COR-L47 (cell line): Measurements from ENCODE around the gene MRPL54.

Experiments used
- DNase-seq: peaks from one replicate; lab custom pipeline; 2025; lab: John Stamatoyannopoulos, UW

The MRPL54 gene

DNA sequence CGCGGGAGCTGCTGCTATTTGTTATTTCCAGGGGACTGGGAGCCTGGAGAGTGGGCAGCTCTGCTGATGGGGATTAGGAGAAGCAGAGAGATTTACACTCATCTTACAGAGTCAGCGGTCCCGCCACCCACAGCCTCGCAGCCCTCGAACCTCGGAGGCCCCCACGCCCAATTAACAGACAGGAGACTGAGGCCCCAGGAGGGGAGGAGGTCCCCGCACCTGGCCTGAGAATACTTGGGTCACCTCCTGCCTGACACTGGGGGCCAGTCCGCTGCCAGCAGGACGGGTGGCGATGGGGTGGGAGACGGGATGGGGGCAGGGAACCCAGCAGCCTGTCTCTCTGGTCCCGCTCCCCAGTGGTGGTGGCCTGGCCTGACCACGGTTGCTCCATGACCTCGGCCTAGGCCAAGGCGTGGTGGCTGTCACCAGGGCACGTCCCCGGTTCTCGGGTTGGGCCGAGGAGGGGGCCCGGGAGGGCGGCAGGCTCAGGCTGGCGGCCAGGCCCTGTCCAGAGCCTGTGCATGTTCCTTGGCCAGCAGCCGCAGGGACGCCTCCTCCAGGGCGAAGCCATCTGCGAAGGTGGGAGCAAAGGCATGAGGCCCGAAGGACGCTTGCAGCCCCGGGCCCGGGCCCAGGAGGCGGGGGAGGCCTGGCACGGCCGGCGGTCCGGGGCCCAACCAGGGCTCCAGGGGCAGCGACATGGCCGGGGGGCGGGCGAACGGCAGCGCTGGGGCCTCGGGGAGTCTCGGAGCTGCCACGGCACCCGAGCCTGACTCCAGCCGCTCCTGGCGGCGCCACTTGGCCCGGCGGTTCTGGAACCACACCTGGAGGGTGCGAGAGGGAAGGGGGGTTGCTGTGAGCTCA is 7.9 kb downstream of the MRPL54 start:
- DNase-seq: no peak

DNA sequence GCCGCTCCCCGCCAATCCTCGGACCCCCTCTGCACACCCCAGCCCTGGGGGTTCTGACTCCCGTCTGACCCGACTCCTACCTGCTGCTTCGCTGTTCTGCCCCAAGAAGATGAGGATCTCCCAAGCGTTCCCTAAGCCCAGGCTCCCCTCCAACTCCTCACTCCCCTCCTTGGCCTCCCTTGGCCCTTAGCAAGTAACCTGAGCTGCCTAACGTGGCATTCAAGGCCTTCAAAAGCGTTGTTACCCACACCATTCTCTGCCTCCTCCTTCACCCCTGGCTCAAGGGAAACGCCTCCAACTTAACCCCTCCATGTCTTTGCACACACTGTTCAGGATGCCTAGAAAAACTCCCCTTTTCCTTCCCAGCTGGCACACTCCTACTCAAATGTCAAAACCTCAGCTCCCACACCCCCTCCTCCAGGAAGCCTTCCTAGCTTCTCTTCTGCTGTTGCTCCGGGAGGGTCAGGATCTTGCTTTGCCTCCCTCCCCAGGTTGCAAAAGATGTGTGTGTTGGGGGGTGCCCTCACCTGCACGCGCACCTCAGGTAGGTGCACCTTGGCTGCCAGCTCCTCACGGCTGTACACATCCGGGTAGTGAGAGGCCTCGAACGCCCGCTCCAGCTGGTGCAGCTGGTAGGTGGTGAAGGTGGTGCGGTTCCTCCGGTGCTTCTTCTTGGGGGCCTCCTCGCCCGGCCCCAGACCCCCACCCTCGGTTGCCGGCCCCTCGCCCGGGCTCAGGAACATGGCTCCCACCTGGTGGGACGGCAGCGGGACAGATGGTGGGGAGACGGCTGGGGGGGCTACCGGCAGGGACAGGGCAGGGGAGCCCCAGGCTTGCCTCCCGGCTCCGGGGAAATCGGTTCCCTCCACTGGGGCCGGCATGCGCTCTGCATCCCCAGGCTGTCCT is 8.8 kb downstream of the MRPL54 start:
- DNase-seq: no peak

DNA sequence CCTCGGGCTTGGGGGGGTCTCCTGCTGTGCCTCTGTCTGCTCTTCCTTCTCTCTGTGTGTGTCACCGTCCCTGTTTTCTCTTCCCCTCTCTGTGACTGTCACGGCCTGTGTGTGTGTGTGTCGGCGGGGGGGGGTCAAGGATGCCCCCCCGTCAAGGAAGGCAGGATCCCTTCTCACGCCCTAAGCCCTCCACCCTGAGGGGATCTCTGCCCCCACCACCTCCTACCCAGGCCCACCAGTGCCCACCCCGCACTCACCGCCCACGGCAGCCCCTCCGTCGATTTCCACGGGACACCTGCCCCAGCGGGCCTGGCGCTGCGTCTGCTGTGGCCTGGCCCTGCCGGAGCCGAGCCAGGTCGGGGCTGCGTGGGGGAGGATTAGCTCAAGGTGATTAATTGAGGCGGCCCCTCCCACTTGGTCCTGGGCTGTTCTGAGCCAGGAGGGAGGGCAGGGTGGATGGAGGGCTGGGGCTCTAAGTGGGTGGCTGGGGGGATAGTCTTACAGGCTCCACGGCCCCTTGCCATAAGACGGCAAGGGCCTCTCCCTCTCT is 9.5 kb downstream of the MRPL54 start, which contains the start of gene RAX2:
Gene RAX2 (minus strand): TSS at position 323 of the 550 bp plus-strand sequence. CDS start 486 bp downstream, outside the sequence.
- no peak for DNase-seq

DNA sequence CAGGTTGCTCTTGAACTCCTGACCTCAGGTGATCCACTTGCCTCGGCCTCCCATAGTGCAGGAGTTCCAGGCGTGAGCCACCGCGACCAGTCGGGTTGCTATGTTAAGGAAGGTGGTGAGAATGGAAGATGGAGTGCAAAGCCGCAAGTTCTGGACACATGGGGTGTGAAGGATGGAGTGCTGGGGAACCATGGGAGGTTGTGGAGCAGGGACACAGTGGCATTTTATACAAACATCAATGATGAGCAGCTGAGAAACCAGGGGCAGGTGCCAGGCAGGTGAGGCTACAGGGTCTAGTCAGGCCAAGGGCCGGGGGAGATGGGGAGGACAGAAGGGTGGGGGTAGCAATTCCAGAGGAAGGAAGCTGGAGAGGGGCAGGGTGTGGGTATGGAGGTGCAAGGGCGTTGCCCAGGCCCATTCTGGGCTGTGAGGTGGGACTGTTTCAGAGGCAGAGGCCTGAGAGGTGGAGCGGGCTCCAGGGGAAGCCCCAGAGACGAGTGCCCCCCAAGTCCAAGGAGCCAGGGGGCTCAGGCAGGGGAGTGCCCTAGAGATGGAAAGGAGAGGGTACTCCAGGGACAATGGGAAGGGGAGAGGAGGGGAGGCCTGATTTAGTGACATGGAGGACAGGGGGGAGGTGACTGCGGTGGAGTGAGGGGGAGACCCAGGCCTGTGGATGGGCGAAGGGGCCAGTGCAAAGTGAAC is 11.5 kb downstream of the MRPL54 start:
- DNase-seq: no peak

DNA sequence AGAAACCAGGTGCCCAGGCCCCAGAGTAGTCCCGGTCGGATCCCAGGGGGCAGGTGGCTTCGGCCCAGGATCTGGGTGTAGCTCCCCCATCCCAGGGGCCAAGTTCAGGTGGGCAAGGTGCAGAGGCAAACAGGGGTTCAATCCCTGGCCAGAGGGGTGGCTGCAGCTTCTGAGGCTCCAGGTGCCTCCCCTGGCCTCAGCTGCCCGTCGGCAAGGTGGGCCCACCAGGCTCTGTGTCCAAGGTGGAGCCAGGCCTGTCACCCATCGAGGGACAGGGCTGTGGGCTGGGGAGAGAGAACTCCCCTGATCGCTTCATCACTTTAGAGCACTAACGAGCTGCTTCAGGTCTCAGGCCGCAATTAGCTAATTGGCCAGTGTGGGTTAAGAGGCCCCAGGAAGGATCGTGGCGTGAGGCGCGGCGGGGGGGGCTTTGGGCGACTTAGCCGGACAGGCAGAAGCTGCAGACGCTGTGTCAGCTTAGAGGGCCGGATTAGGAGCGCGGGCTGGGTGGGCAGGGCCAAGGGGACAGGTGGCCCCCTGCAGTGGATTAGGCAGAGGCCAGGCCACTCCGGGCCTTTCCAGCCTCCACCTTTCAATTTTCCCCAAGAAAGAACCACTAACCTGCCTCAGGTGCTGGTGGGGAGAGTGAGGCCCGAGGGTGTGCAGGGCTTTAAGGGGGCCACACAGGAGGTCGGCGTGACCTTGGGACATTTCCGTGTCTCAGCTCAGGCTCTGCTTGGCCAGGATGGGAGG is 12.3 kb downstream of the MRPL54 start:
- no peak for DNase-seq

DNA sequence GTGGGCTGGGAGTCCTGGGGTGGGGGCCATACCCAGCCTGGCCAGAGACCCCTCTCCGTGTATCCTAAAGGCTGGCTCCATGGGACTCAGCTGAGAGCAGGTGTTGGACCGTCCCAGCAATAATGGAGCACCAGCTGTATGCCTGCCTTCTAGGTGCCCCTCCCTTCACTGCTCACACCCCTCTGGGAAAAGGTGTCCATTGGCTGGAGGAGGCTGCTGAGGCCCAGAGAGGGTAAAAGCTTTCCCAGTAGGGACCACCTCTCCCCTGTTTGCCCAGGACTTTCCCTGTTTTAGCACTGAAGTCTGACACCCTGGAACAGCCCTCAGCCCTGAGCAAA is 12.9 kb downstream of the MRPL54 start:
- DNase-seq: no peak

DNA sequence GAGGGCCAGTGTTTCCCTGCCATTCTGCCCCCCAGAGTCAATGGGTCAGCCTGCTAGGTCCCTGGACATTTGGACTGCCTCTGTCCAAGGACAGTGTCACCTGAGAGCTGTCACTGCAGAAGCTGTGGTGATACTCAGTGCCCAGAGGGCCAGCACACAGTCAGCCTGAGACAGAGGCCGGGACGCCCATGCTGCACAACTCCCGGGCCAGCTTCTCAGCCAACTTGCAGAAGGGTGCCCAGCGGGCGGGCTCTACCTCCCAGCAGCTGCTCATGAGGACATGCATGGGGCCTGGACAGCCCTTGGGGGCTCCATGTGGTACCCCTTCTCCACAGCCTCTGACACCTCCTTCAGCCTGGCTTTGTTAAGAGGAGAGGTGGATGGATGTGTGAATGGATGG is 13.3 kb downstream of the MRPL54 start:
- DNase-seq: no peak

DNA sequence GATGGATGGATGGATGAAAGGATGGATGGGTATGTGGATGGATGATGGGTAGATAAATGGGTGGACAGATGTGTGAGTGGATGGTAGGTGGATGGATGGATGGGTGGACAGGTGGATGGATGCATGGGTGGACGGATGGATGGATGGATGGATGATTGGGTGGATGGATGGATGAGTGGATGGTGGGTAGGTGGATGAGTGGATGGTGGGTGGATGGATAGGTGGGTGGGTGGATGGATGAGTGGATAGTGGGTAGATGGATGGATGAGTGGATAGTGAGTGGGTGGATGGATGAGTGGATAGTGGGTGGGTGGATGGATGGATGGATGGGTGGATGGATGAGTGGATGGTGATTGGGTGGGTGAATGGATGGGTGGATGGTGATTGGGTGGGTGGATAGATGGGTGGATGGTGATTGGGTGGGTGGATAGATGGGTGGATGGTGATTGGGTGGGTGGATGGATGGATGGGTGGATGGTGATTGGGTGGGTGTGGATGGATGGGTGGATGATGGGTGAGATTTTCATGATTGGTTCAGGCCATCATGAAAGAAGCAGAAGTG is 14.1 kb downstream of the MRPL54 start:
- DNase-seq: no peak

DNA sequence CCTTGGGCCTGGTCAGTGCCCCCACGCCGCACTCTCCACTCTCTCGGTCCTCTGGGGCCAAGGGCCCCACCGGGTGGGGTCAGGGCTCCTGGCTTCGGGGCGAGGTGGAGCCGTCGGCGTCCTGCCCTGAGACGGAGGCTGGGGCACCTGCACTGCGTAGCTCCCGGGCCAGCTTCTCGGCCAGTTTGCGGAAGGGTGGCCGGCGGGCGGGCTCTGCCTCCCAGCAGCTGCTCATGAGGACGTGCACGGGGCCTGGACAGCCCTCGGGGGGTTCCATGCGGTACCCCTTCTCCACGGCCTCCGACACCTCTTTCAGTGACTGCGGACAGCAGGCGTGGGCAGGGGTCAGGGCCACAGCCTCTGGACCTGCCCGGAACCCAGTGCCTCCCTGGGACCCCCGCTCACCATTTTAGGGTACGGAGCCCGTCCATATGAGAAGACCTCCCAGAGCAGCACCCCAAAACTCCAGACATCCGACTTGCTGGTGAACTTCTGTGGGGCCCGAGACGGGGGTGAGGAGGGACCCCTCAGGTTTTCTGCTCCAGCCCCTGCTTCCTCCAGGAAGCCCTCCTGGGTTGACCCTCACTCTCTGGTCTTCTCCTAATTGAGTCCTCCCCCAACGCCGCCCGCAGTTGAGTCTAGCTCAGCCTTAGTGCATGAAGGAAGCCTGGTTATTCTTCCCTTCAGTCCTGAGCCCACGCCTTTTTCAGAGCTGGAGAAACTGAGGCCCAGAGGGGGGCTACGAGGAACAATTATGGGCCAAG is 15.8 kb downstream of the MRPL54 start:
- no peak for DNase-seq

DNA sequence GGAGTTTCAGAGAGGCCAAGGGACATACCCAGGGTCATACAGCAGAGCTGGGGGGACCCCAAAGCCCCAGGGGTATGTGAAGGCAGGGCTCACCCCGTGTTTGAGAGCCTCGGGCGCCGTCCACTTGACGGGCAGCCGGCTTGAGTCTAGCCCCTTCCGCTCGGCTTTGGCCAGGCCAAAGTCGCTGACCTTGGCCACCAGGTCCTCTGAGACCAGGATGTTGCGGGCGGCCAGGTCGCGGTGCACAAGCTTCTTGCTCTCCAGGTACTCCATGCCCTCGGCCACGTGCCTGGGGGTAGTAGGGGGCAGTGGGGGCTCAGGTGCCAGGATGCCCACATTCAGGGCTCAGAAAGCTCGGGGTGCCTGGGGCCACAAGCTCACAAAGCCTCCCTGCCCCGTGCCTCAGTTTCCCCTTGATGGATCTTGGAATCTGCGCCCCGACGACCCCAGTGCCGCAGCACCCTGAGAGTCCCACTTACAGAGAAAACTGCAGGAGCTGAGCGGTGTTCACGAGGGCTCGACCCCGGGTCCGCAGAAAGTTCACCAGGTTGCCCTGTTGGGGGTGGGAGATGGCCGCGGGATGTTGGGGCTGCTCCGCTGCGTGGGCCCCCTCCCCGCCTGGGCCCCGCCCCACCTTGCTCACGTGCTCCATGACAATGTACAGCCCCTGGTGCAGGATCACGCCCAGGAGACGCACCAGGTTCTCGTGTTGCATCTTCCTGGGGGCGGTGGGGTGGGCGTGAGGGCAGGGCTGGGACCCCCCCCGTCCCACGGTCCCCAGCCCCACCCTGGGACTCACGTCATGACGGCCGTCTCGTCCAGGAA is 16.6 kb downstream of the MRPL54 start:
- no peak for DNase-seq

DNA sequence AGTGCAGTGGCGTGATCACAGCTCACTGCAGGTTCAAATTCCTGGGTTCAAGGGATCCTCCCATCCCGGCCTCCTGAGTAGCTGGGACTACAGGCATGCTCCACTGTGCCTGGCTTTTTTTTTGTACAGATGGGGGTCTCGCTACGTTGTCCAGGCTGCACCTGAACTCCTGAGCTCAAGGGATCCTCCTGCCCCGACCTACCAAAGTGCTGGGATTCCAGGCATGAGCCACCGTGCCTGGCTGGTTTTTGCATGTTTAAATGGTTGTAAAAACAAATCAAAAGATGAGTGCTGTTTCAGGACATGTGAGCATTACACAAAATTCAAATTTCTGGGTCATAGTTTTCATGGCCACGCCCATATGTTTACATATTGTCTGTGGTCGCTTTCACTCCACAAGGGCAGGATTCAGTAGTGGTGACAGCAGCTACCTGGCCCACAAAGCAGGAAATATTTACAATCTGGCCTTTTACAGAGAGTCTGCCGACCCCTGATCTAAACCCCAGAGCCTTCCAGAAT is 18.4 kb downstream of the MRPL54 start:
- no peak for DNase-seq

DNA sequence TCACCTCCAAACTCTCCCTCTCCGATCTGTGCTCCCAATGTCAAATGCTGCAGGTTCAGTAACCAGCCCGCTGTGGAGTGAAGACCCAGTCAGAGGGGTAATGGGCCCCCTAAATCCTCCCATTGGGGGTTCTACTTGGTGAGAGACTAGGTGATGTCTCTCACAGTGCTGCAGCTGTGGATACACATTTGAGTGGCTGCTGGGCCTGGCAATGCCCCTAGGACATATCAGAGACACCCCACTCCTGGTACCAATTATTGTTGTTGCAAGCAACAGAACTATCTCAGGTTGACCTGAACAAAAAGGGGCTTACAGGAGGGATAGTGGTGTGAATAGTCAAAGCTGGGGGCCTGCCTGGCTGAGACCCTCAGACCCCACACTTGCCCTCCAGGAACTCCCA is 19.1 kb downstream of the MRPL54 start:
- no peak for DNase-seq

DNA sequence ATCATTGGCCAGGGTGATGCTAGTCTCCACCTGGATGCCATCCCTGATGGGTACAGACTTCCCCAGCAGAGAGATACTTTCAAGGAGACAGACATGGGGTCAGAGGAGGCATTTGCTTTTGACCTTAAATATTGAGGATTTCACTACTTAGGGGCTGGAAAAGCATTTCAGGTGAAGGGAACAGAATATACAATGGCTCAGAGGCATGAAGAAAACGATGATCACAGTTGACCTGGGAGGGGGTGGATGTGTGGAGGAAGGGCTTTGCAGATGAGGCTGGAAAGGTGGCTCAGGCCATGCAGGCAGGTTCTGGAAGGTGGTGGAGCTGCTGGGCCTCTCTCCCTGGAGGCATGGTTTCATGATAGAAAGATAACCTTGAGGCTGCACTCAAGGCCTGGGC is 19.8 kb downstream of the MRPL54 start:
- no peak for DNase-seq

DNA sequence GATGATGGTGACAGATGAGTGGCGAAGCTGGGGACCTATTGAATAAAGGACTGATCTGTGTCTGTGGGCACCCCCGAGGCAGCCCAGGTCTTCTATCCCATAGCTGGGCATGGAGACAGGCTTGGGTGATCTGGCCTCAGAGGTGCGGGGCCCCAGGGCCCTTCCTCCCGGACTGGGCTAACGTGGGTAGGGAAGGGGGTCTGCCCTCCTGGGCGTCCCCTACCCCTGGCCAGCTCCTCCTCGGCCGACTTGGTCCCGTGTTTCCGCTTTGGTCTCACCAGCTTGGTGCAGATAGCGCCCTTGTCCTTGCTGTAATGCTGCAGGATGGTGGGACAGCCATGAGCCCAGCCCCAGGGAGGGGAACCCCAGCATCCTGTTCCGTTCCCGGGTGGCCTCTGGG is 20.4 kb downstream of the MRPL54 start:
- DNase-seq: no peak

DNA sequence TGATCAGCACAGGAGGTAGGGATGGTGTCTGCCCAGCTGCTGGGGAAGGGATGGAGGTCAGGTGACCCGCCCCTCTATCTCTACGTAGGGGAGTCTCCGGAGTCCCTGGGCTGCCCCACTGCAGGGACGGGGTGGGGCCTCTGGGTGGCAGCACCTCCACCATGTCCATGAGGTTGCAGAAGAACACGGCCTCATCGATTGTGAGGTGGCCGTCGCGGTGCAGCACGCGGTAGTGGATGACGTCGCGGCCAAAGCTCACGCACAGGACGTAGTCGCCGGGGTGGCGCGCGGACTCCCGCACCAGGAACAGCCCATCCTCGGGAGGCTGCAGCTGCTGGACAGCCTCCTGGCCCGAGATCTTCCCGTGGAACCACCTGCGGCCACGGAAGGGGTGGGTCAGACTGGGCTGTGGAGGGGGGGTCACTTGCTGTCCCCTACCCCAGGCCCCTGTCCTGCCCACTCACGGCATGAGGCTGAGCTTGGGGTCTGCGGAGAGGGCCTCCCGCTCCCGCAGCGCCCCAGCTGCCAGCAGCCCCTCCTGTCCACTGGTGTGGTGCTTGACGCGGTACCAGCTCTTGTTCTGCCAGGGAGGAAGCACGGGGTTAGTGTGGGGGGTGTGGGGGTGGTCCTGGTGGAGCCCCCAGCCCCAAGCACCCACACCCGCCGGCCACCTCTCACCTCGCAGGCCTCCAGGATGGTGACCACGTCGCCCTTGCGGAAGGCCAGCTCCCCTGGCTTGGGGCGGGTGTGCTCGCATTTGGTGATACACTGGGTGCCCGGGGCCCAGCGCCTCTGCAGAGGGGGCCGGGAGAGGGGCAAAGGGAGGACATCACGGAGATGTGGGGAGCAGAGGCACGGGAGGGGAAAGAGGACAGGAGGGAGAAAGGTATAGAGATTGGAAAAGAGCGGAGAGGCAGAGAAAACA is 21.4 kb downstream of the MRPL54 start:
- no peak for DNase-seq

DNA sequence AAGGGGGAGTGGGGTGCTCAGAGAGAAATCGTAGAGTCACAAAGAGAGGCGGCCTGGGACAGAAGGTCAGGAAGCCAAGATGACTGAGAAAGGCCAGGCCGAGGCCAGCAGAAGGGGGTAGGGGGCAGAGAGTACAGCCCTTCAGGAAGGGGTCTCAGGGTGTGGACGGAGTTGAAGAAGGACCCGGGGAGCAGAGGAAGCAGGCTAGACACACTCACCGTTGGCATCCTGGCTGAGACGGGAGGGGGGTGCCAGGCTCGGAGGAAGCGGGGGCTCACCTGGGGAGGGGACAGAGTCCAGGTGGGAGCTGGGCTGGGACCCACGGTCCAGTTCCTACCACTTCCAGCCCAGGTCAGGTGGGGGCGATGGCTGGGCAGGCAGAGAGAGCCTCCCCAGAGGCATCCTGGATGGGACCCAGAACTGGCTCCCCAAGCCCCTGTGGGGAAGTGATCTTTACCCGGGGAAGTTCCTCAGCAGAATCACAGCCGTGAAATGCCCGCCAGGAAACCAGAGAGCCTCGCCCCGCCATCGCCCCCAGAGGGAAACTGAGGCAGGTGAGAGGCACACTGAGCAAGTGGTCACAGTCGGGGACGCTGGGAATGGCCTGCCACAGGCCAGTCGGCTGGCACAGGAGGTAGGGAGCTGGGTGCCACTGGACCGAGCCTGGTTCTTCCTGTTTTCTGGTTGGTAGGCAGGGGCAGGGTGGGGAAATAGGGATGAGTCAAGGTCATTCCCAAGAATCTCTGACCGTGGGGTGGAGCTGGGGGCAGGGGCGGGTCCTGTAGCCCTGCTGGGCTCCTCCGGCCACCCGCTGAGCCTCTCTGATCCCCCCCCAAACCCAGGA is 22.3 kb downstream of the MRPL54 start:
- DNase-seq: no peak

DNA sequence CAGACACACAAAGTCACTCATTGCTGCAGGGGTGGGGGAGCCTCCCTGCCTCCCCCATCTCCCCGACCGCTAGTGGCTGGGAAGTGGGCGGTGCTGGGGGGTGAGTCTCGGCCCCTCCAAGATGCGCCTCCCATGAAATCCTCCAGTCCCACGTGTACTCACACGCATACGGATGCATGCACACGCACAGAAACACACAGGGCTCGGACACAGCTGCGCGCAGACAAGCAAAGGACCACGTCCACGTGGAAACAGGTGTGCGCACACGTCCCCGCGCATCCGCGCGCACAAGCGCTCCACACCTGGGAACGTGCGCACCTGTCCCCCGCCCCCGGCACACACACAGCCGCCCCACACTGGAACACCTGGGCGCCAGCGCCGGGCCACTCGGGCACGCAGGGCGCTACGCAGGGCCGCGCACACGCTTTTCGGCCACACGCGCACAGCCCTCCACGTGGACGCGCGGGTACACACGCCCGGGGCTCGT is 23.0 kb downstream of the MRPL54 start:
- no peak for DNase-seq
